Caco-2 (cell line): ENCODE measurements around the gene HES6. TPM values are rescaled to one million over a fixed set of nuclear protein-coding genes. Genes with fewer than 3 reads are reported as not detected.

Source experiments
- BruUV-seq: library from RNA; stranded (reverse); fragments of 400-500 nt; replicated peaks from 2 replicates; lab custom pipeline; 2021; lab: Mats Ljungman, UMichigan
- CTCF ChIA-PET: fragments of 300-600 bp; sonication (Branson Sonifier 250); formaldehyde crosslinking; loops from one replicate; lab custom pipeline; 2022; ENCODE audit warnings: antibody characterized with exemption; lab: Charles Lee
- POLR2A ChIA-PET: fragments of 300-600 bp; sonication (Branson Sonifier 250); formaldehyde crosslinking; loops from one replicate; lab custom pipeline; 2022; ENCODE audit warnings: antibody characterized with exemption; lab: Charles Lee
- DNase-seq, 2 experiments: peaks; one replicate each; pipeline versions ENCODE4 v3.0.0 to v3.0.0-alpha.2; 2020 to 2022
- H3K27me3 ChIP-seq: replicated peaks from 2 replicates; pipeline ENCODE4 v1.6.0; 2011; ENCODE audit warnings: low read length; ENCODE audit not compliant: control insufficient read depth, insufficient read depth
- H3K36me3 ChIP-seq: 2 replicates; pipeline ENCODE4 v1.5.1; 2011; ENCODE audit warnings: low read length; ENCODE audit not compliant: control insufficient read depth, insufficient read depth
- H3K4me1 ChIP-seq: fragments of 250-450 bp; sonication (Bioruptor Pico); 2 replicates; pipeline ENCODE4 v1.5.1; 2020; ENCODE audit warnings: mild to moderate bottlenecking
- H3K4me3 ChIP-seq: 2 replicates; pipeline ENCODE4 v1.5.1; 2011; ENCODE audit warnings: low read depth, mild to moderate bottlenecking, control low read depth, low read length
- H3K9me3 ChIP-seq: fragments of 250-450 bp; sonication (Bioruptor Pico); 2 replicates; pipeline ENCODE4 v1.5.1; 2020; ENCODE audit warnings: mild to moderate bottlenecking, moderate library complexity
- H3K27ac Mint-ChIP-seq: one replicate; pipeline ENCODE4 v1.8.0; 2022; ENCODE audit warnings: mixed read lengths; ENCODE audit not compliant: unreplicated experiment
- H3K27me3 Mint-ChIP-seq: one replicate; pipeline ENCODE4 v1.8.0; 2022; ENCODE audit warnings: mixed read lengths; ENCODE audit not compliant: insufficient read depth, unreplicated experiment
- H3K36me3 Mint-ChIP-seq: one replicate; pipeline ENCODE4 v1.8.0; 2022; ENCODE audit warnings: mild to moderate bottlenecking, mixed read lengths; ENCODE audit not compliant: insufficient read depth, unreplicated experiment
- H3K4me1 Mint-ChIP-seq: one replicate; pipeline ENCODE4 v1.8.0; 2022; ENCODE audit warnings: low read depth, mixed read lengths; ENCODE audit not compliant: unreplicated experiment
- H3K4me3 Mint-ChIP-seq: one replicate; pipeline ENCODE4 v1.8.0; 2022; ENCODE audit warnings: mild to moderate bottlenecking, moderate library complexity, mixed read lengths; ENCODE audit not compliant: unreplicated experiment
- H3K9me3 Mint-ChIP-seq: one replicate; pipeline ENCODE4 v1.8.0; 2022; ENCODE audit warnings: mixed read lengths; ENCODE audit not compliant: unreplicated experiment
- intact Hi-C: fragments of 100-400 bp; cut with micrococcal nuclease; formaldehyde crosslinking; loops from one replicate; pipeline ENCODE4 v1.10.0; 2022; ENCODE audit not compliant: unreplicated experiment
- total RNA-seq: library from RNA; stranded (reverse); gene quantifications from 2 replicates; pipeline ENCODE4 v1.2.3, GENCODE V29; 2022
- TF ChIP-seq, protein P1 (sequence below), 2 experiments: fragments of 200-600 bp in 1 of 2; IDR thresholded peaks; 1 replicate in 1 of 2; 2 replicates in 1 of 2; pipeline versions ENCODE4 v1.5.1 to v1.8.0; 2011 to 2022; ENCODE audit warnings: antibody characterized with exemption in 1 of 2, control low read depth in 1 of 2, inconsistent platforms in 1 of 2, low read depth in 1 of 2, low read length in 1 of 2, mild to moderate bottlenecking in 1 of 2, moderate library complexity in 1 of 2; ENCODE audit not compliant: insufficient read depth in 1 of 2, severe bottlenecking in 1 of 2, unreplicated experiment in 1 of 2

Gene HES6
- total RNA-seq, 1 experiment from 2014 or later: 22.1 TPM

DNA sequence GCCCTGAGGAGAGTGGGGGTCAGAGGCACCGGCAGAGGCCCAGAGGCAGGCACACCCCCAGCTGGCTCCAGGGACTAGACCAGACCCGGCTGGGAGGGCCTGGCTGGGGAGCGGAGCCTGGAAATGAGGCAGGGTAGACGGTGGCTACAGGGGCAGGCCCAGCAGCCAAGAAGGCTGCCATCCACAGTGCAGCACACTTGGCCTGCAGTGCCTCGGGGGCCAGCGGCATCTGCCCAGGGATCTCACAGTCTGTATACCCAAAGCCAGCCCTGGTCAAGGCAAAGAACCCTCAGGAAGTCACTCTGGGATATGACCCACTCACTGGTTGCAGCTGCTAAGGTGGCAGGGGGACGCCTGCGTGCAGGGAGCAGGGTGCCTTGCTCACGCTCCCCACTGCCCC is 30.8 kb upstream of the HES6 start:
- Histone ChIP-seq H3K36me3 (no peaks in the 10 kb centered on the region; the same call in 1 of the 2 replicates), H3K4me3 (no peak overlapping the region), H3K4me1 (peaks cover 45% of the 10 kb centered on the region), H3K9me3 (no peaks in the 10 kb centered on the region), H3K27me3 (no peaks in the 10 kb centered on the region)
- CTCF ChIA-PET: no interaction called here
- no TSS peak for BruUV-seq
- peaks cover 23% of the 10 kb centered on the region for H3K4me1 Mint-ChIP-seq
- intact Hi-C loops: loop anchor here (1.0 kb wide), 1 partner anchor 15 kb away; no protein-coding TSS in a partner anchor
- TF ChIP-seq, protein P1, sequence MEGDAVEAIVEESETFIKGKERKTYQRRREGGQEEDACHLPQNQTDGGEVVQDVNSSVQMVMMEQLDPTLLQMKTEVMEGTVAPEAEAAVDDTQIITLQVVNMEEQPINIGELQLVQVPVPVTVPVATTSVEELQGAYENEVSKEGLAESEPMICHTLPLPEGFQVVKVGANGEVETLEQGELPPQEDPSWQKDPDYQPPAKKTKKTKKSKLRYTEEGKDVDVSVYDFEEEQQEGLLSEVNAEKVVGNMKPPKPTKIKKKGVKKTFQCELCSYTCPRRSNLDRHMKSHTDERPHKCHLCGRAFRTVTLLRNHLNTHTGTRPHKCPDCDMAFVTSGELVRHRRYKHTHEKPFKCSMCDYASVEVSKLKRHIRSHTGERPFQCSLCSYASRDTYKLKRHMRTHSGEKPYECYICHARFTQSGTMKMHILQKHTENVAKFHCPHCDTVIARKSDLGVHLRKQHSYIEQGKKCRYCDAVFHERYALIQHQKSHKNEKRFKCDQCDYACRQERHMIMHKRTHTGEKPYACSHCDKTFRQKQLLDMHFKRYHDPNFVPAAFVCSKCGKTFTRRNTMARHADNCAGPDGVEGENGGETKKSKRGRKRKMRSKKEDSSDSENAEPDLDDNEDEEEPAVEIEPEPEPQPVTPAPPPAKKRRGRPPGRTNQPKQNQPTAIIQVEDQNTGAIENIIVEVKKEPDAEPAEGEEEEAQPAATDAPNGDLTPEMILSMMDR (IDR thresholded peaks at IDR 0.05; ENCODE audit: insufficient read depth in 1 of 2, low read depth in 1 of 2, low read length in 1 of 2, severe bottlenecking in 1 of 2, unreplicated experiment in 1 of 2): no peak
- H3K36me3 Mint-ChIP-seq: peaks cover 14% of the 10 kb centered on the region
- H3K27me3 Mint-ChIP-seq: no peaks in the 10 kb centered on the region
- no peak overlapping the region for H3K4me3 Mint-ChIP-seq
- no peaks in the 10 kb centered on the region for H3K9me3 Mint-ChIP-seq
- H3K27ac Mint-ChIP-seq: no peak overlapping the region
- POLR2A ChIA-PET: no interaction called here
- no peak for DNase-seq

DNA sequence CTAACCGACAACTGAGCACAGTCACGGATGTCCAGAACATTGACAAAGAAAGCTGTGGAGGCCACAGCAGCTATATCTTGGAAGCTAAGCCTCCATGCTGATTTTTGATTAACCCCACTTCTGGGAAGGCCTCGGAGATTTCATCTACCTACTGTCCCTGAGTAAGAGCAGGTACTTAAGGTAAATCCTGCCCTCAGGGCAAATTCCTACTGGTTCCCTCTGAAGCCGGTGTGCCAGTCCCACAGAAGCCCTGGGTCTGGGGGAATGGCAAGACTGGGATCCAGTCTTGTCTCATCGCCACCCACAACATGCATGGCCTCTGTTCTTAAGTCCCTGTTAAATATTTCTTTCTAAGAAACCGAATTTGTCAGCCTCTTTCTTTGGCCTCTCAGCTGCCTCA is 29.9 kb upstream of the HES6 start:
- CTCF ChIA-PET: no interaction called here
- Mint-ChIP-seq H3K4me3 (no peak overlapping the region), H3K27me3 (no peaks in the 10 kb centered on the region), H3K4me1 (peaks cover 23% of the 10 kb centered on the region), H3K9me3 (no peaks in the 10 kb centered on the region), H3K27ac (peak overlapping the region; percentile 53), H3K36me3 (peaks cover 14% of the 10 kb centered on the region)
- DNase-seq: no peak
- Histone ChIP-seq H3K9me3 (no peaks in the 10 kb centered on the region), H3K27me3 (no peaks in the 10 kb centered on the region), H3K4me1 (peaks cover 42% of the 10 kb centered on the region), H3K4me3 (no peak overlapping the region), H3K36me3 (no peaks in the 10 kb centered on the region; the same call in 1 of the 2 replicates)
- intact Hi-C loops: no loop called here
- POLR2A ChIA-PET: no interaction called here
- no TSS peak for BruUV-seq
- TF ChIP-seq, protein P1 (IDR thresholded peaks at IDR 0.05; ENCODE audit: insufficient read depth in 1 of 2, low read depth in 1 of 2, low read length in 1 of 2, severe bottlenecking in 1 of 2, unreplicated experiment in 1 of 2): no peak

DNA sequence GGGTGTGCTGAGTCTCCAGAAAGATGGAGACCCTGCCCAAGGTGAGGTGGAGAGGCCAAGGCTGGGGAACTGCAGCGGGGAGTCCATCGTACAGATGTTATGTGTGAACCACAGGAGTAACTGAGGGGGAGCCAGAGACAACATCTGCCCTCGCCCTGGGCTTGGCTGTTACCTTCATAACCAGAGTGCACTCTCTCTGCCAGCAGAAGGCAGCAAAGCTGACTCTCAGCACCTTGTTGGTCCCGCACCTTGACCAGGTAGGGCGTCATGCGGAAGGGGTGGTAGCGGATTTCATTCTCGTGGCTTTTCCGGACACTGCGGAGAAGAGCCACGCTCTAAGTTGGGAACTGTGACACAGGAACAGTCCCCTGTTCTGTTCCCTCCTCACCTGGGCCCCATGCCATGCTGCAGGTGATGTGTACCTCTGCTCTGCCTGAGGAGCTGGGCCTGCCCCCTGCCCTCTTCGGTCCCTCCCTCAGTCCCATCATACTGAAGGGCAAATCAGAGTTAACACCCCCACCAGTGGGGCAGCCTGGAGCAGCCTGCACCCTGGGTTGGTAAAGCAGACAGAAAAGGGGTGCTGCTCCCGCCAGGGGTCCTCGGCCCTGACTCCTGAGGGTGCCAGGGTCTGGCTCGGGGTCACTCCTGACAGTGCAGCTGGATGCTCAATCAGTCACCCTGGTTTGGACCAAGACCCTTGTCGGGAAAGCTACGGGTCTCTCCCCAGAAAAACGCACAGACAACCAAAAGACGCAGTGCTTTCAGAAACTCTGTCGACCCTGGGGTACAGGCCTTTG is 28.2 kb upstream of the HES6 start:
- intact Hi-C loops: no loop called here
- Histone ChIP-seq H3K27me3 (no peaks in the 10 kb centered on the region), H3K4me3 (no peak overlapping the region), H3K9me3 (no peaks in the 10 kb centered on the region), H3K36me3 (no peaks in the 10 kb centered on the region; the same call in 1 of the 2 replicates), H3K4me1 (peaks cover 29% of the 10 kb centered on the region)
- Mint-ChIP-seq H3K27ac (no peak overlapping the region), H3K4me3 (no peak overlapping the region), H3K27me3 (no peaks in the 10 kb centered on the region), H3K4me1 (peaks cover 21% of the 10 kb centered on the region), H3K9me3 (no peaks in the 10 kb centered on the region), H3K36me3 (peaks cover 14% of the 10 kb centered on the region)
- DNase-seq: no peak
- ChIA-PET CTCF (no interaction called here), POLR2A (no interaction called here)
- TF ChIP-seq, protein P1 (IDR thresholded peaks at IDR 0.05; ENCODE audit: insufficient read depth in 1 of 2, low read depth in 1 of 2, low read length in 1 of 2, severe bottlenecking in 1 of 2, unreplicated experiment in 1 of 2): no peak
- BruUV-seq: no TSS peak
